Fibroblast of skin of left quadriceps (primary cell): ENCODE results near the gene OR2C3.
A peak's percentile ranks its signal among the peaks of the same experiment; 100 is the strongest.
"Not testable (repeated sequence)": the region's sequence is repeated elsewhere in the genome, so short reads cannot be mapped to it uniquely, and the experiment has no call there.

Experiments
- DNase-seq, 2 experiments: peaks; one replicate each; pipeline ENCODE4 v3.0.0-alpha.2; 2013; ENCODE audit warnings: low read depth in 2 of 2

The OR2C3 gene

DNA sequence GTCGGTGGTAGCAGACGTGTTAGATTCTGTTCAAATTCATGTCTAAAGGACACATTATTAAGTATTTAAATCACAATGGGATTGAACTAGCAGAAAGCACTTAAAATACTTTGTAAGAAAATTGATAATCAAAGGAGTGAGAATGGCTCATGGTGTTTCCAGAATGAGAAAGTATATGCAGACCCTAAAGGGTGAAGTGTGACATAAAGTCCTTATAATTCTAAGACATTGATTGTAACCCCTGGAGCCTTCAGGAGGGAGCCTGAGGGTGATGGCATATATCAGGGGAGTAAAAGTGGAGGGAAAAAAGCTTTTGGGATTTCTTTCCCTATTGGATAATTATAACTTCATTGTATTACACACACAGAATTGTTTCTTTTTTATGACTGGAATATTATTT lies at the start of gene OR2C3:
OR2C3 (minus strand) TSS at position 101 of the 400 bp plus-strand sequence. CDS start 3,929 bp downstream, outside the sequence.
- DNase-seq: no peak

DNA sequence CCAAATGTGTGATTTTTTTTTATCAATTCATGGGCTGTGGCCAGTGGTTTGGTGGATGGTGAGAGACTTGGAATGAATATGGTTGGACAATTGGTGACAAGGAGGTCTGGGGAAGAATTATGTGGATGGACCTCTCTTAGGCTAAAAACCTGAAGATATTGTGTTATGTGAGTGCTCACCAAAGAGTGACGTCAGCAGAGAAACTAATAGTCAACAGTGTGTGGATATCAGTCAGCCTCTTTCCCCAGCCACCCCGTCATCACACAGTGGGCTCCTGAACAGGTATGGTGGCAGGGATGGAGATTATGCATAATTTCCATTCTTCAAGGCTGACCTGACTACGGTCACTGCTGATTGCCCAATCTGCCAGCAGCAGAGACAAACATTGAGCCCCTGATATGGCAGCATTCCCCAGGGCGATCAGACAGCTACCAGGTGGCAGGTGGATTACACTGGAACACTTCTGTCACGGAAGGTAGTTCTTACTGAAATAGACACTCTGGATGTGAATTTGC lies 42.8 kb upstream of the OR2C3 start:
- DNase-seq: no peak

DNA sequence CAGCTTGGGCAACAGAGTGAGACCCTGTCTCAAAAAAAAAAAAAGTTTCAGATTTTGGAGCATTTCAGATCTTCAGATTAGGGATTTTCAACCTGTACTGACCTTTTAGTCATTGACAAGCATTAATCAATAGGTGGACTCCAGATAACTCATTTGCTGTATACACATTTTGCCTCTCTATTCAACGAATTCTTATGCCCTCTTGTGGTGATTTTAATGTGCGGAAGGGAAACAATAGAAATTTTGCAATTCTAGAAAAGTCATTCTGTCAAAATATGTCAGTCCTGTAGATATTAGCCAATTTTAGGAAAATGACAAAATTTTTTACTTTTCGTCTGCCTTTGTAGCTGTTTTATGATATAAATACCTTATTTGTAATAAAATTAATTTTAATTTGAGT lies 40.3 kb upstream of the OR2C3 start:
- DNase-seq: no peak

DNA sequence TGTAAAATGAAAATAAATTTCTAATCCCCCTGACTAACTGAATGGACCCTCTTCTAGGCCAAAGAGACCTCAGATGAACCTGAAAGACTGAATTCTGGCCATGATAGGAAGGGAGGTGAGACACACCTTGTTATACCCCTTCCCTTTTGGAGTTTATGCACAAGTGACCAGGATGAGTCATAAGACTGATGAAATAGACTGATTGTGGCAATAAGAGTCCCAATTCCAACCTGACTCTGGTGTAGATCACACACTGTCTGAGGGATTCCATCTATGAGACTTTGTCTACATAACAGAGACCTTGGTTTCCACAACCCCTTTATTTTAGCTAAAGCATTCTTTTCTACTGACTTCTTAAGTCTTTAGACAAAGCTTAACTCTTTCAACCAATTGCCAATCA lies 38.4 kb upstream of the OR2C3 start:
- no peak for DNase-seq

DNA sequence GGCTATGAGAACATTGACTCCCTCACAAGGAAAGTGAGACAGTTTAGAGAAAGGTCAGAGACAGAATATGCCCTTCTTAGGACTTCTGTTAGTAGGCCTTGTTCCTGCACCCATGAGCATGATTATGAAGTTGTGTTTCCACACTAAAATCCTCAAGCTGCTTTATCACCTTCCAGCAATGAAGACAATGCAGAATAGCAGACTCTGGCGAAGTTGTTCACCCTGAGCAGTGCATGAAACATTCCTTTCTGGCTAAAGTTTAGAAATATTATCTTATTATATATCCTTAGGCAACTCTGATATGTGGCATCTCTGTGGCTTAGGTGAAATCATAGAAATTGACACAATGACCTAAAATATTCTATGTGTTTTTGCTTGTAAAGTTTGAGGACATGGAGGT lies 38.0 kb upstream of the OR2C3 start:
- no peak for DNase-seq

DNA sequence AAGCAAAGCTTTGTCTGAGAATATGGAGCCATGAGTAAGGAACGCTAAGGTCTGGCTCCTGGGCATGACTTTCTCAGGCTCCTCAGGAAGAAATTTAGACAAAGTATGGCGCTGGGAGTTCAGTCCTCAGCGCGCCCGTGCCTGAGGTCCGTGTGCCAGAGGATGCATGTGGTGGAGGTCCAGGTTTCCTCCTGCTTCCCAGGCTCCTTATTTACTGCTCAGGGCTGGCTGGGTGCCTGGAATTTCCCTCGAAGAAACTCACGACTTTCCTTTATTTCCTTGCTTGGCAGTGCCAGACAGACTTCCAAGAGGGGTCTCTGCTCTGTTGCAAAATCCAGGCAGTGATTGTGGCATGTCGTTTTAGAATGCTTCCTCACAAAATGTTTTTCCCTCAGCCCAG lies 26.0 kb upstream of the OR2C3 start:
- DNase-seq: no peak

DNA sequence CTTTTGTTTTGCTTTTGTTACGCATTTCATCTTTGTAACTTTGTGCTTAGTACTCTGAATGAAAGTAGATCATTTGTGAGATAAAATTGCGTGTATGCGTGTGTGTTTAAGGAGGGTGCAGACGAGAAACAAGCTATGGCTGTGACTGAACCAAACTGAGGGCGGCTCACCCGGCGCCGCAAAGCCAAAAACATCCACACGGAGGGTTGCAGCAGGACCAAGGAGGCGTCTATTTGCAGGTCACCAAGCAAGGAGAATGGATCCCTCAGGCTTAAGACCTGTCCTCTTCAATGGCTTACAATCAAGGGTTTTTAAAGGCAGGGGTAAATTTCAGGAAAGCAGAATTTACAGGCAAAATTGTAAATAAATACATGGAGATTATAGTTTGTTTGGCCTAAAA lies 25.5 kb upstream of the OR2C3 start:
- no peak for DNase-seq

DNA sequence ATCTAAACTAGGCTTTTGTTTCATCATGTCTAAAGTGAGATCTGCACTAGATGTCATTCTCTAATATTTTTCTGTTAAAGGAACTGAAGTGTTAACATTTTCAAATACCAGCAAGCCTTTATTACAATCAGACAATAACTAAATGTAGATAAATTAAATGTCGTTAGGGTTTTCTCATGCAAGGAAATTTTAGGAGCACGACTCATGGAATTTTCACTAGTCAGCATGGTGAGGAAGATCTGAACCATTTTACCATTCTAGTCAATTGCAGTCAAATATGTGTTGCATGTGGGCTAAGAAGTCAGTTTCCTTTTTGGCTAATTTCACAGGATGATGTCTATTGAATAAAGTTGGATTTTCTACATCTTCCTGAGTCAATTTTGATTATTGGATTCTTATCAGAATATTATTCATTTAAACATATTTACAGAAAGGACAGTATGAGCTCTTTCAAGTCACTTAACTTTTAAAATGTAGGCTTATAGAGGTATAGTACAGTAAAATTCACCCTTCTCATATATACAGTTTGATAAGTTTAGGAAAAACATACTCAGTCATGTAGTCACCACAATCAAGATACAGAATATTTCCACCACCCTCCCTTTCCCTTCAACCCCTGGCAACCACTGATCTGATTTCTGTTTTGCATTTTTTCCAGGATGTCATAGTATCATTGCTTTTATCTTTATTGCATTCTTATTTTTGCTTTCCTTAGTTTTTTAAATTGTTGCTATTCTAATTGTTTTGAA lies 21.9 kb upstream of the OR2C3 start:
- DNase-seq: peak; percentile 22 to 27

DNA sequence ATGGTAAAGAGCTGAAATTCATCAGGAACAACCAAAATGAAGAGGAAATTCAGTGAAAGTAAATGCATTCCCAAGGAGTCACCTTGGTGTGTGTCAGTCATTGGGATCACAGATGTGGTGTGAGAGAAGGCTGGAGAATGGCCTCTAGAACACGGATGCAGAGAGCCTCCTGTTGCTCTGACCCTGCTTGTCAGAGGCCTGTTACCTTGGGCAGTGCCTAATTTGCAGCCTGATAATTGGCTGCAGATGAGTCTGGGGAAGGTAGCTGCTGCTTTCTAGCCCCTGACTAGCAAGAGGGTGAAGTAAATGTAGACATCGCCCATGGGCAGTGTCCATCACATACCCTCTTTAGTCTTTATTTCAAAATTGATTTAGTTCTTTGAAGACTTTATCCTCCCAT lies 16.0 kb upstream of the OR2C3 start:
- DNase-seq: no peak

DNA sequence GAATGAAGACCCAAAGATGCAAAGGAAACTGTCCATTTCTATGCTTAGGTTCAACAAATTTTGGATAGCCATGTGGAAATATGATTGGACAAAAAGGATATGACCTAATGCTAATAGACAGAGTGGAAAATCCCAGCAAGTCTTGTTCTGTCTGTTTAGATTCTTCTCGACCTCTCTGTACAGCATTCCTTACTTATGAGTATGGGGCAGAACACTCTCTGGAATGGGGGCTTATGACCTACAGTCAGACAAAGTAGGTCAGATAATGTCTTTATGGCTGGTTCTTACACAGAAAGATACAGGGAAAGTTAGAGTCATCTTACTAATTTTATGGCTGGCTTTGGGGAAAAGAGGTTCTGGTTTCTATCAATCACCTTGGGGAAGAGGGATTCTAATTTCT lies 15.5 kb upstream of the OR2C3 start:
- peak; percentile 21 to 30 for DNase-seq

DNA sequence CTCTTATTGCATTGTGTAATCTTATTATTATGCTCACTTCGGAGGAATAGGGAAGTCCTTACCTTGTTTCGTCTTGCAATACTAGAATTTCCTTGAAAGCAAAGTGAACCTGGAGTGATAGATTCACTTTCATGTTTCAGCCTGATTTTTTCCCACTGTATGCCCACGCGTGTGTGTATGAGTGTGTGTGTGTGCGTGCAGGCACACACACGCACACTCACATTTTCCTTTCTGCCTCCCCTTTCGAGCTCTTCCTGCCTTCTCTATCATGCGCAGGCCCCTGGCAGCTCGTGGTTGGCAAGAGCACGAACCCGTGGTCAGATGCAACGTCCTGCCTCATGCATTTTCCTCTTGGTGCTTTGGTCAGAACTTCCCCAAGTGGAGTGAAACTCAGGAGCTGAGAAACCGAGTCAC lies 12.5 kb upstream of the OR2C3 start, which contains the start of gene GCSAML:
GCSAML (plus strand) TSS at position 366 of the 414 bp plus-strand sequence. CDS start 58 bp downstream, outside the sequence.
- no peak for DNase-seq

DNA sequence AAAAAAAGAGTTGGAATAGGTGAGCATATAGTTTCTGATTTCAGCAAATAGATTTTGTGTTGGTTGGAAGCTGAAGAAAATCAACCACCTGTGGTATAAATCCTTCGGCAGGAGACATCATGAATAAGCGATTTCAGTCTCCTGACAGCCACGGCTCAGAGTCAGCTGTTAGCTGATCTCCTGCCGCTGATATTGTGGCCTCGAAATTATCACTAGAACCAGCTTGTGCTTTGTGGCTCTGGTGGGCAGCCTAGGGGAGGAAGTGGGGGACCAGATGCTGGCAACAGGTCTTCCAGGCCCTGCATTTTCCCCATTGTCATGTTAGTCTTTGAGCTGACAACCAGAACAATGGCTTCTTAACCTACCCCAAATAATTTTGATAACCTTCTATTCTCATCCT lies 11.9 kb upstream of the OR2C3 start:
- DNase-seq: no peak

DNA sequence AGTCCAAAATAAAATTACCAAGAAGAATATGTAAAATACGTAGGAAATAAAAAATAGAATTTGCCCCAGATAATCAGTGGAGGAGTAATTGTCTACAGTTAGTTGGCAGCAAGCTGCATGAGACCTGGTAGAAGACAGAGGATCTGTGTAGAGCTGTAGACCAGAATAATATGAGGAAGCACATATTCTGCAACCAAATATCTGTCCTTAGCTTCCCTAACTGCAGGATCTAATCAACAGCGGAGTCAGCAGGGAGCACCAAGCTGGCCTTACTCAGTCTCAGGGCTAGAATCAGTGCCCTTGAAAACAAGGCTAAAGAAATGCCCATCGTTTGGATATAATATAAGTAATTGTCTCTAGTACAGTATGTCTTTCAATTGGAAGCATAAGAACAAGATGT lies 6.6 kb upstream of the OR2C3 start:
- no peak for DNase-seq

DNA sequence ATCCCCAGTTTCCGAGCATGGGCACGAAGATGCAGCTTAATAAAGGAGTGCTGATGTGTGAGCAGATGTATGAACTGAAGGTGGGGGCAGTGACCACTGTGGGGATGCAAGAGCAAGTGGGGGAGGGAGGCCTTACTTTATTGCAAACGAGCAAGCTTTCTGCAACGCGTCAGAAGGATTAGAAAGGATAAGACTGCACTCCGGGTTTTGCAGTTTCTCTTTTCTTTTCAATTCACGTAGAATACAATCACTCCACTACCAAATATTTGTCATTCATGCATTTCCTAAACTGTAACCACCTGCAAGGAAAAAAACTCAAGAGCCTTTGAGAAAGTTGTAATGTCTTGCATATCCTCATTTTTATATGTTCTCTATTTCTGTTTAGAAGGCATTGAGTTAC lies 4.3 kb upstream of the OR2C3 start:
- no peak for DNase-seq

DNA sequence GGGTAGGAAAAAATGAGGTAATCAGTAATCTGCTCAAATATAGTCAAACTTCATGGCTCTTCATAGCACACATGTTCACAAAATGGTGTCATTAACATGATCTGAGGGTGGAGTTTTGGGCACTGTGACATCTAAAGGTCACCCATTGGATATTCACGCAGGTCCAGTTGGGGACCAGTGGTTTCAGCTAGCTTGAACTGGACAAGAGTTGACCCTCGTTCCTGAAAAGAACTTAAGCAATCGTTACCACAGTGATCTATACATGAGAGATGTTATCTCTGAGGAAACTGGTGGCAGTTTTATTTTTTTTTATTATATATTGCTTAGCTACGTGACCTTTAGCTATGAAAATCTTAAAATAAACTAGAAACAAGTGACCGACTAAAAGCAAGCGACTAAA lies 3.0 kb upstream of the OR2C3 start:
- no peak for DNase-seq

DNA sequence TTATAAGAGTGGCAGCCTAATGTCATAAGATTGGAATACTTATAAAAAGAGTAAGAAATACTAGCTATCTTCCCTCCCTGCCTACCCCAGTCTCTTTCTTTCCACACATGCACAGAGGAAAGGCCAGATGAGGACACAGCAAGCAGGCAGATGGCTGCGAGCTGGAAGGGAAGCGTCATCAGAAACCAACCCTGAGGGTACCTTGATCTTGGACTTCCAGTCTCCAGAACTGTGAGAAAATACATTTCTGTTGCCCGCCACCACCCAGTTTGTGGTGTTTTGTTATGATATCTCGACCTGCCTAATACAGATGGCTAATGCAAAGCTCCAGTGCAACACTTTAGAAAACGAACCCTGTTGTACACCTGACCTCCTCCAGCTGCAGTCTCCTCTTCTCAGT lies 2.3 kb upstream of the OR2C3 start:
- no peak for DNase-seq

DNA sequence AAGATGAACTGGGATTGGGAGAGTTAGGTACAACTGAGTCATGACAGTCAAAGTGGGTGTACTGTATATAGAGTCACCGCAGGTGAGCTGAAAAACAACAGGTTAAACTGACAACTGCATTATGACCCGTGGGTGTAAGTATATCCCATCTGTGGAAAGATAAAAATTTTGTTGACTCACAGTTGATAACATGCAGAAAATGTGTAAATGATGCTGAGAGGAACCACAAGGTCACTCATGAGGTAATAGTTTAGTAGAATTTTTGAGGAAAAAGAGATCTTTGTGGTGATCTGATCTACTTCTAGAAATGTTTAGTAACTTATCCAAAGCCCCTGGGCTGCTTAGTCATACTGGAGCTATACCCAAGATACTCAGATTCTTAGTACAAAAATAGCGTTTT lies 838 bp downstream of the OR2C3 start:
- DNase-seq: no peak

DNA sequence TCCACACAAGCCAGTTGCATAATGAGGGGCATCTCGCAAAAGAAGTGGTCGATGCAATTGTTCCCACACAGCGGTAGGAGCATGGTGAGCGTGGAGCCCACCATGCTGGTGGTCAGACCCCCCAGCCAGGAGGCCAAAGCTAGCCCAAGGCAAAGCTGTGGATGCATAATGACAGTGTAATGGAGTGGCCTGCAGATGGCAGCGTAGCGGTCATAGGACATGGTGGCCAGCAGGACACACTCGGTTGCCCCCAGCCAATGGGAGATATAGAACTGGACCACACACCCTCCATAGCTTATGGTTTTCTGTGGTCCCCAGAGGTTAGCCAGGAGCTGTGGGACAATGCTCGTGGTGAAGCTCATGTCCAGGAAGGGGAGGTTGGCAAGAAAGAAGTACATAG lies 4.3 kb downstream of the OR2C3 start:
- DNase-seq: no peak

DNA sequence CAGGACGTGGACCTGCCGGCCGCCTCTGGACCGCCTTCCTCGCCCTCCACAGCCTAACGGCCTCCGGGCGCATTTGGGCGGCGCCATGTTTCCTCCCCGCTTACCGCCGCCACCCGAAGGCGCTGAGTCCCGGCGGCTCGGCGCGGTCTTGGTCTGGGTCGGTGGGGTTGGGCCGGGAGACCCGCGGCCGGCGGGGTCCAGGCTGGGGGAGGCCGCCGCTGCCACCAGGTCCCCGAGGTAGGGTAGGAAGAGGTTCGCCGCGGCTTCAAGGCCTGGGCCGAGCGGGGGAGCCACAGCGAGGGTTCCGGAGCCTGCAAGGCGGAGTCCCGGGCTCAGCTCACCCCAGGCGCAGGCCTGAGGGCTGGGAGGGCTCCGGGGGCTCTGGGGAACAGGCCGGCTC lies 5.5 kb downstream of the OR2C3 start:
- no peak for DNase-seq

DNA sequence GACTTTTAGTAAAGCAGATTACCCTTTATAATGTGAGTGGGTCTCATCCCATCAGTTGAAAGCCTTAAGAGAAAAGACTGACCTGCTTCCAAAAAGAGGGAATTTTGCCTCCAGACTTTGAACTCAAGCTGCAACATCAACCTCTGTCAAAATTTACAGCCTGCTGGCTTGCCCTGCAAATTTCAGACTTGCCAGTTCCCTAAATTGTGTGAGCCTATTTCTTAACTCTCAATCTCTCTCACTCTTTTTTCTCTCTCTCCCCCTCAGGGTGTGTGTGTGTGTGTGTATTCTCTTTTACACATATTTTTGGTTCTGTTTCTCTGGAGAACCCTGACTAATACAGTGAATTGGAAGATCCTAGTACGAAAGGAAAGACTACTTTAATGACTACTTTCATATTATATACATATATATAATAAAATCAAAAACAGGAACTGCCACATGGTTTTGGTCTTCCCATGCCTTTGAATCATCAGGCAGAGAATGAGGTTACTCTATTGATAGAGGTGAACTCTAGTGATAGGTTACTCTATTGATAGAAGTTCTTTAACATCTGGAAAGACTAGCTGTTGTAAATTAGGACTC lies 6.4 kb downstream of the OR2C3 start:
- no peak for DNase-seq

DNA sequence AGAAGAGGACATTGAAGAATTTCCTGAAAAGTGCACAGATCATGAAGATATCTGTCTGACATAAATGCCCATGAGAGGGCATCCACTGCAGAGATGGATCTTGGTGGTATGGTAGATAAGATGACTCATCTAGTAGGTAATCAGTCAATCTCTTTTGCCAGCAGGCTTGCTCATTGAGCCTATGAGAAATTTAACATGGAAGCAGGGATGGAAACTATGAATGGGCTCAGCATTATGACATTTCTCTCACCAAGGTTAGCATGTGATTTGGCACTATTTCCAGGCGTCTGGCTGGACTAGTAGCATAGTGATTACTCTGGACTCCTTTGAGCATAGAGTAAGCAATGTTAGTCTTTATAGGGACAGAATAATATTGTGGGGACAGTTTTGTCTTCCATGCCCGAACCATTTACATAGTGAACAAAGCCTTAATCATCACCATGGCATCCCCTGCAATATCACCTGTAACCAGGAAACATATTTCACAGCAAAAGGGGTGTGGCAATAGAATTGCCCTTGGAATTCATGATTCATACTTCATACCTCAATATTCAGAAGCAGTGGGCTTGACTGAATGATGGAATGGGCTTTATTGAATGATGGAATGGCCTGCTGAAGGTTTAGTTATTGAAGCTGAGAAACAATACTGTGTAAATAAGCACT lies 7.3 kb downstream of the OR2C3 start:
- no peak for DNase-seq

DNA sequence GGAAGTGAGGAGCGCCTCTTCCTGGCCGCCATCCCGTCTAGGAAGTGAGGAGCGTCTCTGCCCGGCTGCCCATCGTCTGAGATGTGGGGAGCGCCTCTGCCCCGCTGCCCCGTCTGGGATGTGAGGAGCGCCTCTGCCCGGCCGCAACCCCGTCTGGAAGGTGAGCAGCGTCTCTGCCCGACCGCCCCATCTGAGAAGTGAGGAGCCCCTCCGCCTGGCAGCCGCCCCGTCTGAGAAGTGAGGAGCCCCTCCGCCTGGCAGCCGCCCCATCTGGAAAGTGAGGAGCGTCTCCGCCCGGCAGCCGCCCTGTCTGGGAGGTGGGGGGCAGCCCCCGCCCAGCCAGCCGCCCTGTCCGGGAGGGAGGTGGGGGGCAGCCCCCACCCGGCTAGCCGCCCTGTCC lies 14.4 kb downstream of the OR2C3 start:
- not testable (repeated sequence) for DNase-seq

DNA sequence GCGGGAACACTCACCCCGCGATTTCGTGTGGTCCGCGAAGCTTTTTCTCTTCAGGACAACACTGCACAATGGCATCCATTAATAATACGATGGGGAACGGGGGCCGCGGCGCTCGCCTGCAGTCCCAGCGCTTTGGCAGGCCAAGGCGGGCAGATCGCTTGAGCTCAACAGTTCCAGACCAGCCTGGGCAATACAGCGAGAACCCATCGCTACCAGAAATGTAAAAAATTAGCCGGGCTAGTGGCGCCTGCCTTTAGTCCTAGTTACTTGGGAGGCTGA lies 17.7 kb downstream of the OR2C3 start:
- no peak for DNase-seq
